ENCODE measurements around the gene MCC. TPM values are rescaled to one million over a fixed set of nuclear protein-coding genes. Genes with fewer than 3 reads are reported as not detected.

Gene MCC
- total RNA-seq, result 1 to 10 TPM; 1.8 to 2.9 TPM
- 1 to 10 TPM; 1.2 to 4.6 (median 2.0) TPM for polyA plus RNA-seq
- total RNA-seq, result 6.6 to 23.3 (median 19.6) reads per million in 6 experiments

DNA sequence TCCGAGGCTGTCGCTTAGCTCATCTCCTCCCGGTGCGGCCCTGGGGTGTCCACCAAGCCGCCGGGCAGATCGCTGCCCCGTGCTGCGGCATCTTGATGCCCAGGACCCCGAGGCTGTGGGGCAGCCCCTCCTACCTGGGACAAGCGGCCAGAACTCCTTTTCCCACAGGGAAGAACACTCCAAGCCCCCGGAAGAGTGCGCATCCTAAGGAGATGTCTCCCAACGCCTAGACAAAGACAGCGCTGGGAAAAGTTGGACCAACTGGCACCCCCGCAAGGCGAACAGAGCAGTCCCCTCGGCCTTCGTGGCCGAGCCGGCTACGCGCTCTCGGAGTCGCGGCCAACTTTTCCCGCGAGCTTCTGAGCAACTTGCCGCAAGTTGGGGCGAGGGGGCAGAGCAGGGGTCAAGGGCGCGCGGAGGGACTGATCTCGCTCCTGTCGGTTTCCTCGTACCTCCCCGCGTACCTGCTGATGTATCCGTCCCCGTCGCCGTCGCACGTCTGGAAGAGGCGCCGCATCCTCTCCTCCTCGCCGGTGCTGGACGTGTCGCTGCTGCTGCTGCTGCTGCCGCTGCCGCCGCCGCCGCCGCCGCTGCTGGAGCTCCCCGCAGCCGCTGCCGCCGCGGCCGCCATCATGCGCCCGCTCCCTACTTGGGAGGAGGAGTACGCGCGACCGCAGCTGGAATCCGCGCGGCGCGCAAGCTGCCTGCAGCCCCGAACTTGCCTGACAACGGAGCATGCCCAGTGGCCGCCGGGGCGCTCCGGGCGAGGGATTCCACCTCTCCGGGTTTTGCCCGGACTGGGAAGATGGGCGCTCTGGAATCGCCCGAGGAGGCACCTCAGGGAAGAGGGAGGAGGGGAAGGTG lies at the start of gene MCC:
MCC (minus strand) TSS at position 673 of the 864 bp plus-strand sequence.
- Mint-ChIP-seq H3K9me3 (peaks cover 3 to 35% (median 19%) of the 10 kb centered on the region in 9 donors), H3K4me1 (peaks cover 3 to 20% (median 16%) of the 10 kb centered on the region in 4 donors), H3K27me3 (peaks cover 38 to 95% (median 71%) of the 10 kb centered on the region in 5 donors), H3K36me3 (peaks cover 7 to 27% (median 22%) of the 10 kb centered on the region in 3 donors), H3K27ac (peak within 1 kb of the TSS in 2 of 10 donors; percentile 5 to 37), H3K4me3 (peak within 1 kb of the TSS; percentile 71 to 85 (median 78))
- ATAC-seq, result peak; percentile 74 to 80
- POLR2A ChIA-PET, result no interaction called here
- peak in 7 of 10 donors; percentile 7 to 64 (median 24) for DNase-seq

- ATAC-seq, result no peak
- Mint-ChIP-seq H3K4me1 (peaks cover 0 to 4% (median 2%) of the 10 kb centered on the region in 4 donors), H3K27me3 (no peaks in the 10 kb centered on the region), H3K4me3 (no peak overlapping the region), H3K9me3 (peaks cover 0 to 16% (median 8%) of the 10 kb centered on the region in 9 donors), H3K36me3 (peaks cover 13 to 78% (median 48%) of the 10 kb centered on the region in 3 donors), H3K27ac (no peak overlapping the region)
- no peak for DNase-seq
- POLR2A ChIA-PET, result no interaction called here
These were observed 43.4 kb upstream of the MCC start for GRCh38 chr5:113531481-113532159.

- DNase-seq (no peak), ATAC-seq (no peak)
- H3K9me3 Mint-ChIP-seq, result peaks cover 0 to 16% (median 7%) of the 10 kb centered on the region in 9 donors
- H3K4me1 Mint-ChIP-seq, result peaks cover 8 to 28% (median 24%) of the 10 kb centered on the region in 4 donors
- no peak overlapping the region for H3K4me3 Mint-ChIP-seq
- peaks cover 13 to 51% (median 34%) of the 10 kb centered on the region in 3 donors for H3K36me3 Mint-ChIP-seq
- H3K27me3 Mint-ChIP-seq, result no peaks in the 10 kb centered on the region
- POLR2A ChIA-PET, result no interaction called here
- H3K27ac Mint-ChIP-seq, result no peak overlapping the region
These were observed 39.5 kb upstream of the MCC start for GRCh38 chr5:113527746-113528145.

- Mint-ChIP-seq H3K36me3 (peaks cover 13 to 42% (median 26%) of the 10 kb centered on the region in 3 donors), H3K9me3 (peaks cover 0 to 15% (median 6%) of the 10 kb centered on the region in 9 donors), H3K4me1 (peaks cover 8 to 40% (median 31%) of the 10 kb centered on the region in 4 donors), H3K27ac (no peak overlapping the region), H3K27me3 (no peaks in the 10 kb centered on the region), H3K4me3 (no peak overlapping the region)
- DNase-seq, result no peak
- POLR2A ChIA-PET, result no interaction called here
- ATAC-seq, result no peak
These were observed 38.2 kb upstream of the MCC start for GRCh38 chr5:113526421-113526820.

DNA sequence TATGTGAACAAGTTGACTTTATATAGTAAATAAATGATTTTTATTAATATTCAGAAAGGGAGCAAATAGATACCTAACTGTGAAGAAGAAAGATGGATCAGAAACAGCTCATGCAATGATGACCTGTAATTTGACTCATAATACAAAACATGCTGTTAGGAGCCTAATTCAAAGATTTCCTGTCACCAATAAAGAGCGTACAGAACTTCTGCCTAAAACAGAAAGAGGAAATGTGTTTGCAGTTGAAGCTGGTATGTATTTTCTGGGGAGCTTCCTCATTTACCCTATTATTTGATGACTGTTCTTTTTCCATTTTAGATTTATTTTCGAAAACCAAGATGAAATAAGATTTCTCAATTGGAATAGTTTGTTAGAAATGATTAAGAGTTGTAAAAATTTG lies 36.7 kb upstream of the MCC start:
- peaks cover 0 to 41% (median 24%) of the 10 kb centered on the region in 3 donors for H3K36me3 Mint-ChIP-seq
- H3K27me3 Mint-ChIP-seq, result no peaks in the 10 kb centered on the region
- POLR2A ChIA-PET, result interaction anchor here (0.6 to 1.9 kb wide), 2 partner anchors 11 to 21 kb away, joined by 5 to 9 read pairs; partner anchors contain the start of gene YTHDC2
- ATAC-seq, result peak; percentile 63 to 77
- H3K4me3 Mint-ChIP-seq, result peak overlapping the region in 8 of 10 donors; percentile 15 to 65 (median 46)
- H3K4me1 Mint-ChIP-seq, result peaks cover 8 to 52% (median 38%) of the 10 kb centered on the region in 4 donors
- DNase-seq, result peak in 2 of 10 donors; percentile 8 to 14
- H3K9me3 Mint-ChIP-seq, result peaks cover 0 to under 1% (median 0%) of the 10 kb centered on the region in 9 donors
- peak overlapping the region in 5 of 10 donors; percentile 33 to 72 (median 60) for H3K27ac Mint-ChIP-seq

DNA sequence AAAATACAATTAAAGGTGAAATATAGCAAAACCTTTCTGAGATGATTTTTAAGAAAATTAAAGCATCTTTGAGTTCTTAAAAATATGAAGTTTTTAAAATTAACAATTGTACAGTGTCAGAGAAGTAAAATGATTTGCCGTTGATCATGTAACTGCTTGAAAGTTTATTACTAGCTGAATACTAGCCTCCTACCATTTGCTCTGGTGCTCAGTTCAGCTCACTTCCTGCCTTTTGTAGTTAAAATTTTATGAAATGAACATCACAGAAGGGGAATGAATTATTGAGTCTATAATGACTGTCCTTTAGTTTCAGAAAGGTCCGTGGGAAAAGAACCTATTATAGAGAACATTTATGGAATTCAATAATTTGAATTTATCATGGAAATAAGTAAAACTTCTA lies 34.9 kb upstream of the MCC start:
- POLR2A ChIA-PET, result interaction anchor here (2.2 kb wide), 1 partner anchor 9 kb away, joined by 11 read pairs; the partner anchor contains the start of gene YTHDC2
- ATAC-seq (peak in 1 of 2 donors; percentile 56), DNase-seq (peak in 1 of 10 donors; percentile 4)
- Mint-ChIP-seq H3K36me3 (peaks cover 0 to 41% (median 23%) of the 10 kb centered on the region in 3 donors), H3K4me1 (peaks cover 9 to 58% (median 47%) of the 10 kb centered on the region in 4 donors), H3K27me3 (no peaks in the 10 kb centered on the region), H3K27ac (peak overlapping the region in 7 of 10 donors; percentile 39 to 79 (median 67)), H3K9me3 (no peaks in the 10 kb centered on the region), H3K4me3 (peak overlapping the region in 7 of 10 donors; percentile 3 to 62 (median 10))

DNA sequence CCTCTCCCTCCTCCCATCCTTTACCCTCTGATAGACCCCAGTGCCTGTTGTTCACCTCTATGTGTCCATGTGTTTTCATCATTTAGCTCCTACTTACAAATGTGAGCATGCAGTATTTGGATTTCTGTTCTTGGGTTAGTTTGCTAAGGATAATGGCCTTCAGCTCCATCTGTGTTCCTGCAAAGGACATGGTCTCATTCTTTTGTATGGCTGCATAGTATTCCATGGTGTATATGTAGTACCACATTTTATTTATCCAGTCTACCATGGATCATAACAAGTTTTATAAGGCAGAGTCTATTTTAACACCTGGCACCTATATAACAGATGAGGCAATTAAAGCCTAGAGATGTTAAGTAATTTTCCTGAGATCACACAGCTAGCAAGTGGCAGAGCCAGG lies 32.6 kb upstream of the MCC start:
- Mint-ChIP-seq H3K27ac (peak overlapping the region in 2 of 10 donors; percentile 8 to 19), H3K4me3 (no peak overlapping the region), H3K36me3 (peaks cover 0 to 44% (median 20%) of the 10 kb centered on the region in 3 donors), H3K9me3 (no peaks in the 10 kb centered on the region), H3K4me1 (peaks cover 12 to 75% (median 60%) of the 10 kb centered on the region in 4 donors), H3K27me3 (no peaks in the 10 kb centered on the region)
- no peak for DNase-seq
- POLR2A ChIA-PET, result no interaction called here
- ATAC-seq, result no peak

GRCh38 chr5:113520429-113520828 lies 32.2 kb upstream of the MCC start:
- Mint-ChIP-seq H3K27ac (no peak overlapping the region), H3K36me3 (peaks cover 0 to 48% (median 20%) of the 10 kb centered on the region in 3 donors), H3K4me3 (no peak overlapping the region), H3K9me3 (no peaks in the 10 kb centered on the region), H3K4me1 (peaks cover 16 to 75% (median 63%) of the 10 kb centered on the region in 4 donors), H3K27me3 (no peaks in the 10 kb centered on the region)
- no peak for DNase-seq
- POLR2A ChIA-PET, result no interaction called here
- ATAC-seq, result no peak

DNA sequence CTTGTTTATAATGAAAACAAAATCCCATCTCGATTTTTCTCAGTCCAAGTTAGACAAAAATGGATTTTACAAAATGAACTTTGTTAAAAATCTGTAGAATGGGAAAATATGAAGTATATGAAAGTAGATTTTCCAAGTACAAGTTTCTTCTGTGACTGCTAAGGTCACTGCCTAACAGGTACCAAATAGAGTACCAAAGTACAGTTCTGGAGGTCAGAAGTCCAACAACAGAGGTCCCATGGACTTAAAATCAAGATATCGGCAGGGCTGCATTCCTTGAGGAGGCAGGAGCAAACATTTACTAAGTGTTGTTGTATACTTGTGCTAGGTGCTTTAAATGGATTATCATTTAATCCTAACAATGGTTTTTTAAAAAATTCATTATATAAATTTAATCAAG lies 31.2 kb upstream of the MCC start:
- H3K4me1 Mint-ChIP-seq, result peaks cover 18 to 74% (median 64%) of the 10 kb centered on the region in 4 donors

DNA sequence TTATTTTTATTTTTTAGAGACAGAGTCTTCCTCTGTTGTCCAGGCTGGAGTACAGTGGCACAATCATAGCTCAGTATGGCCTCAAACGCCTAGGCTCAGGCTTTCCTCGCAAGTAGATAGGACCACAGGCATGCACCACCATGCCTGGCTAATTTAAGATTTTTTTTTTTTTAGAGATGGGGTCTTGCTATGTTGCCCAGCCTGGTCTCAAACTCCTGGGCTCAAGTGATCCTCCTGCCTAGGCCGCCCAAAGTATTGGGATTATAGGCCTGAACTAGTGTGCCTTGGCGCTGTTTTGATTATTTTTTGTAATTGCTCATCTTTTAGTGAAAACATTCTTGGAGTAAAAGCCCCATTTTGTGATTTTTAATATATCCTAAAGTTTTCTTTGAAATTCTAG lies 30.6 kb upstream of the MCC start:
- H3K4me1 Mint-ChIP-seq, result peaks cover 19 to 73% (median 64%) of the 10 kb centered on the region in 4 donors
- POLR2A ChIA-PET, result interaction anchor here (0.7 kb wide), 1 partner anchor 139 kb away, joined by 3 read pairs; no protein-coding TSS in a partner anchor
- no peaks in the 10 kb centered on the region for H3K27me3 Mint-ChIP-seq
- peaks cover 0 to 48% (median 20%) of the 10 kb centered on the region in 3 donors for H3K36me3 Mint-ChIP-seq
- no peak for ATAC-seq
- H3K4me3 Mint-ChIP-seq, result no peak overlapping the region
- no peak for DNase-seq
- peak overlapping the region in 1 of 10 donors; percentile 11 for H3K27ac Mint-ChIP-seq
- no peaks in the 10 kb centered on the region for H3K9me3 Mint-ChIP-seq

More for the DNA sequence above, 31.2 kb upstream of the MCC start:
- Mint-ChIP-seq H3K27me3 (no peaks in the 10 kb centered on the region), H3K36me3 (peaks cover 0 to 48% (median 20%) of the 10 kb centered on the region in 3 donors), H3K4me3 (no peak overlapping the region), H3K9me3 (no peaks in the 10 kb centered on the region), H3K27ac (peak overlapping the region in 1 of 10 donors; percentile 41)
- ATAC-seq (no peak), DNase-seq (no peak)
- POLR2A ChIA-PET, result no interaction called here

- POLR2A ChIA-PET, result interaction anchor here (0.9 to 2.3 kb wide), 5 partner anchors 8 to 593 kb away, joined by 3 to 11 read pairs (median 8); partner anchors contain the start of gene DCP2
- DNase-seq (peak in 1 of 10 donors; percentile 2), ATAC-seq (no peak)
- Mint-ChIP-seq H3K27me3 (peaks cover 4 to 15% (median 9%) of the 10 kb centered on the region in 5 donors), H3K4me3 (peak overlapping the region; percentile 87 to 97 (median 92)), H3K36me3 (peaks cover 0 to 31% (median 7%) of the 10 kb centered on the region in 3 donors), H3K27ac (peak overlapping the region; percentile 86 to 98 (median 96)), H3K4me1 (peaks cover 15 to 47% (median 46%) of the 10 kb centered on the region in 4 donors), H3K9me3 (peaks cover 0 to 2% (median 0%) of the 10 kb centered on the region in 9 donors)
These were observed 26.0 kb upstream of the MCC start for GRCh38 chr5:113514289-113514635.
